HepG2 (cell line): ENCODE measurements around the gene TMEM258.

Experiments
- CHD2 ChIP-seq: IDR thresholded peaks from 2 replicates; pipeline ENCODE4 v1.6.1; 2011; ENCODE audit warnings: low read depth, low read length, improper control_type of control experiment
- PAX8 ChIP-seq: sonication (generic); formaldehyde crosslinking; IDR thresholded peaks from 2 replicates; pipeline ENCODE4 v1.8.0; 2022; ENCODE audit warnings: mild to moderate bottlenecking, missing genetic modification reagents, borderline replicate concordance
- TCF7L2 ChIP-seq: IDR thresholded peaks from 2 replicates; pipeline ENCODE4 v1.6.1; 2011; ENCODE audit warnings: mild to moderate bottlenecking, low read depth, low read length, moderate library complexity

- TF ChIP-seq CHD2 (no peak), TCF7L2 (no peak), PAX8 (no peak)
Observed at GRCh38 chr11:61779666-61780525, 12.5 kb downstream of the TMEM258 start.
